Parathyroid adenoma (tissue), 2 donors: Measurements from ENCODE around the gene SLC8A1.

Source experiments
- H2AFZ ChIP-seq: fragments of 300-600 bp; sonication (generic); one replicate; pipeline ENCODE4 v1.7.0; 2017; ENCODE audit warnings: antibody characterized with exemption, mild to moderate bottlenecking
- H3K27ac ChIP-seq: fragments of 300-600 bp; sonication (generic); one replicate; pipeline ENCODE4 v1.7.0; 2017
- H3K27me3 ChIP-seq: fragments of 300-600 bp; sonication (generic); one replicate; pipeline ENCODE4 v1.7.0; 2017; ENCODE audit warnings: low read length; ENCODE audit not compliant: control insufficient read depth, insufficient read depth
- H3K36me3 ChIP-seq: fragments of 300-600 bp; sonication (generic); one replicate; pipeline ENCODE4 v1.7.0; 2017; ENCODE audit warnings: low read length; ENCODE audit not compliant: control insufficient read depth, insufficient read depth
- H3K4me1 ChIP-seq: fragments of 300-600 bp; sonication (generic); one replicate; pipeline ENCODE4 v1.7.0; 2017; ENCODE audit warnings: control low read depth
- H3K4me2 ChIP-seq: fragments of 300-600 bp; sonication (generic); one replicate; pipeline ENCODE4 v1.7.0; 2017; ENCODE audit warnings: low read length
- H3K4me3 ChIP-seq: fragments of 300-600 bp; sonication (generic); one replicate; pipeline ENCODE4 v1.7.0; 2017; ENCODE audit warnings: low read depth, low read length
- H3K79me2 ChIP-seq: fragments of 300-600 bp; sonication (generic); one replicate; pipeline ENCODE4 v1.7.0; 2017; ENCODE audit warnings: control low read depth
- H3K9ac ChIP-seq: fragments of 300-600 bp; sonication (generic); one replicate; pipeline ENCODE4 v1.7.0; 2017; ENCODE audit warnings: mild to moderate bottlenecking
- H3K9me3 ChIP-seq: fragments of 300-600 bp; sonication (generic); one replicate; pipeline ENCODE4 v1.7.0; 2017; ENCODE audit warnings: low read length; ENCODE audit not compliant: control insufficient read depth
- CTCF ChIP-seq: fragments of 300-600 bp; sonication (generic); IDR thresholded peaks from one replicate; pipeline ENCODE4 v1.7.0; 2017; ENCODE audit warnings: antibody characterized with exemption, mild to moderate bottlenecking
- donor health status: primary hyperparathyroidism.

Gene SLC8A1

GRCh38 chr2:40115348-40115747 lies 336.5 kb downstream of the SLC8A1 start:
- no peaks in the 10 kb centered on the region for H3K79me2 ChIP-seq
- no peak overlapping the region for H3K4me3 ChIP-seq
- no peaks in the 10 kb centered on the region for H3K4me1 ChIP-seq
- no peak for TF ChIP-seq CTCF
- no peaks in the 10 kb centered on the region for H3K9me3 ChIP-seq
- H3K27me3 ChIP-seq = no peaks in the 10 kb centered on the region
- no peaks in the 10 kb centered on the region for H3K36me3 ChIP-seq
- no peak overlapping the region for H3K27ac ChIP-seq
- no peak overlapping the region for H2AFZ ChIP-seq
- no peak overlapping the region for H3K9ac ChIP-seq
- H3K4me2 ChIP-seq = no peak overlapping the region

- H3K4me1 ChIP-seq = no peaks in the 10 kb centered on the region
- H3K9me3 ChIP-seq = no peaks in the 10 kb centered on the region
- no peaks in the 10 kb centered on the region for H3K36me3 ChIP-seq
- no peak overlapping the region for H3K4me3 ChIP-seq
- no peaks in the 10 kb centered on the region for H3K79me2 ChIP-seq
- no peak overlapping the region for H3K27ac ChIP-seq
- TF ChIP-seq CTCF = no peak
- H3K4me2 ChIP-seq = no peak overlapping the region
- no peak overlapping the region for H2AFZ ChIP-seq
- H3K27me3 ChIP-seq = no peaks in the 10 kb centered on the region
- no peak overlapping the region for H3K9ac ChIP-seq
Measured at GRCh38 chr2:40113997-40114396, 337.9 kb downstream of the SLC8A1 start.

- H3K4me3 ChIP-seq = no peak overlapping the region
- no peak overlapping the region for H2AFZ ChIP-seq
- H3K27ac ChIP-seq = no peak overlapping the region
- no peaks in the 10 kb centered on the region for H3K79me2 ChIP-seq
- H3K4me2 ChIP-seq = no peak overlapping the region
- H3K27me3 ChIP-seq = no peaks in the 10 kb centered on the region
- H3K9ac ChIP-seq = no peak overlapping the region
- no peak for TF ChIP-seq CTCF
- H3K36me3 ChIP-seq = no peaks in the 10 kb centered on the region
- H3K4me1 ChIP-seq = no peaks in the 10 kb centered on the region
- H3K9me3 ChIP-seq = no peaks in the 10 kb centered on the region
Measured at GRCh38 chr2:40113272-40113968, 338.5 kb downstream of the SLC8A1 start.

- TF ChIP-seq CTCF = no peak
- no peak overlapping the region for H3K27ac ChIP-seq
- H3K9me3 ChIP-seq = no peaks in the 10 kb centered on the region
- no peak overlapping the region for H2AFZ ChIP-seq
- H3K4me2 ChIP-seq = no peak overlapping the region
- no peaks in the 10 kb centered on the region for H3K27me3 ChIP-seq
- H3K4me1 ChIP-seq = no peaks in the 10 kb centered on the region
- H3K79me2 ChIP-seq = no peaks in the 10 kb centered on the region
- no peak overlapping the region for H3K4me3 ChIP-seq
- no peaks in the 10 kb centered on the region for H3K36me3 ChIP-seq
- H3K9ac ChIP-seq = no peak overlapping the region
Measured at GRCh38 chr2:40109381-40109780, 342.5 kb downstream of the SLC8A1 start.

- H3K9ac ChIP-seq = no peak overlapping the region
- no peaks in the 10 kb centered on the region for H3K9me3 ChIP-seq
- H3K4me2 ChIP-seq = no peak overlapping the region
- no peaks in the 10 kb centered on the region for H3K79me2 ChIP-seq
- H3K36me3 ChIP-seq = no peaks in the 10 kb centered on the region
- H3K4me1 ChIP-seq = no peaks in the 10 kb centered on the region
- no peak for TF ChIP-seq CTCF
- H3K27ac ChIP-seq = no peak overlapping the region
- no peaks in the 10 kb centered on the region for H3K27me3 ChIP-seq
- no peak overlapping the region for H3K4me3 ChIP-seq
- H2AFZ ChIP-seq = no peak overlapping the region
Measured at GRCh38 chr2:40108851-40109250, 343.0 kb downstream of the SLC8A1 start.
